NCI-H748 (cell line): ENCODE results near the gene IGSF9B.

Experiments
- DNase-seq: peaks from one replicate; lab custom pipeline; 2025; ENCODE audit not compliant: unreplicated experiment; lab: John Stamatoyannopoulos, UW

IGSF9B gene

DNA sequence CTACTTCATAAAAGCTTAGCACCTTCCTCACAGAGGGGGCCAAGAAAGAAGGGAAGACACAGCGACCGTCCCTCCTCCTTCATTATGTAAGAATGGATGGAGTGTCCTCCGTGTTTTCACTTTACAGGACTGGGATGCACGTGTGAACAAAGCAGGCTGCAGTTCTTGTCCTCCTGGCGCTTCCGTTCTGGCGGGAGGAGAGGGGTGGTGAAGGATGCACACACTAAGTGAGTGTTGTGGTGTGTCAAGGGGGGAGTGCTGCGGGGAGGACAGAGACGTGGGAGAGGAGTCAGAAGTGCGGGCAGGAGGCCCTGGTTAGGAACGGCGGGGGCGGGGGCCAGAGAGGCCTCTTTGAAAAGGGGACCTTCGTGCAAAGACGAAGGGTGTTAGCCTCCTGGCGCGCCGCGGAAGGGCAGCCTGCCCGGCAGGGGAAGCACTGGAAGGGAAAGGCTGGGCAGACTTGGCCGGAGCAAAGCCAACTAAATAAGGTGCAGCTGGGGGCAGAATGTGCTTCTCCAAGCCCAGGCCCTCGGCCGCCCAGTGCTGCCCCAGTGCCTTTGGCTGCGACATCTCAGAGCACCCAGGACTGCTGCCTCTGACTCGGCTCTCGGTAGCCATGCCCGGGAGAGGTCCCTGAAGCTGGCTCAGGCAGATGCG lies 27.0 kb upstream of the IGSF9B start:
- no peak for DNase-seq

DNA sequence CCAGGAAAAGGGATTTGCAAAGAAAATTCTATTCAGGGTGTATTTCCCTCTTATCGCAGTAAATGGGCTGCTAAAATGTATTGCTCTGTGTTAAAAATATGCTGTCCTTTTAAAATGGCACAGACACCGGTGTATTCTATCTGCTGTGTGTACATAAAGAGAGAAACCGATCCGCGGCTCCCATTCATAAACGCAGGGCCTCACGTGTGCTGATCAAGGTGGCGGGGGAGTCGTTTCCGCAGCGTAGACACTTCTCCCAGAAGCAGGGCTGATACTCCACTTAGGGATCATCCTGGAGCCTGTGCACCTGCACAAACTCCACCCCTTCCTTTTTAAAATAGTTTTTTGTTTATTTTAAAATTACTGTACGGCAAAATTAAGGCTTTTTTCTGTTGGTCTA lies 26.1 kb upstream of the IGSF9B start:
- DNase-seq = peak; percentile 45

DNA sequence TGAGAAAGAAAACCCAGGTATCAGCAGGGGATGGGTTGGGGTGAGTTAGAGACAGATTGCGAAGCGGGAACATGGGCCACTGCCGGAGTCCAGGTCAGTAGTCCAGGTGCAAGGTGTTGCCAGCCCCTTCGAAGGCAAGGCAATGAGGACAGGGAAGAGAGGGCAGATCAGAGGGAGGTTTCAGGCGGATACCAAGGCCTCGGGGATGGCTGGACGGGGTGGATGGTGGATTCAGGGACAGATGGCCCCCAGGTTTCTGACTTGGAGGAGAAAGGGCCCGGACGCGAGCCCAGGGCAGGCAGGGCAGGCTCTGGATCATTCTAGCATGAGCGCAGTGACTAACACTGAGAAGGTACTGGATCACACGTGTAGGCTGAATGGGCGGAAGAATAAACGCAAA lies 25.4 kb upstream of the IGSF9B start:
- no peak for DNase-seq

DNA sequence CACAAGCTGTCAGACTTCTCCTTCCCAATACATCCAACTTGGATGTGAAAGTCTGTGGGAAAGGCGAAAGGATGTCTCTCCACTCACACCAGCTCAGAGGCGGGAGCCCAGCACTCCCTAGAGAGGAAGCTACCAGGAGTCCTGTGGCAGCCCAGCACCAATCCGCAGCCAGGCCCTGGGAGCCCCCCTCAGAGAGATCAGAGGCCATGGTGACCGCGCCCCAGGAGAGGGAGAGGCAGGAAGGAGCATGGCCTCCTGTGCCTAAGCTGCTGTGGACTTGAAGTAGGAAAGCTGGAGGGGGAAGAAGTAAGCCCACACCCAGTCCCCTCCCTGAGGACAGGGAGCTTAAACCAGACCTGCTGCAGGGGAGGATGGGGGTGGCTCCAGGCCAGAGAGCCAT lies 24.4 kb upstream of the IGSF9B start:
- DNase-seq = no peak

DNA sequence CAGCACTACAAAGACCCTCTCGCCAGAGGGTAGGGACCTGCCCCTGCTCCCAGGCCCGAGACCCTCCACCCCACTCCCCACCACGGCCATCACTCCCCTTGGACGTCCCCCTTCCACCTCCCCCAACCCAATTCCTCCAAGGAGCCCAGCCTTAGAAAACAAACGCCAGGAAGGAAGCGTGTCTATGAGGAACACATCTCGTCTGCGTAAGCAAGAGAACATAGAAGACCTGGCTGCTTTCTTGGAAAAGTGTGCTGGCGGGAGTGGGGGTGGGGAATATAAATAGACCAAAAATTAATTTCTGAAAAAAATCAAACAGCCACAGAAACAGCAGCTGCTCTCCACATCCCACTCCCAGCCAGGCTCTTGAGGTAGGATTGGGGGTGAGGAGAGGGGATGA lies 23.9 kb upstream of the IGSF9B start:
- DNase-seq = no peak

DNA sequence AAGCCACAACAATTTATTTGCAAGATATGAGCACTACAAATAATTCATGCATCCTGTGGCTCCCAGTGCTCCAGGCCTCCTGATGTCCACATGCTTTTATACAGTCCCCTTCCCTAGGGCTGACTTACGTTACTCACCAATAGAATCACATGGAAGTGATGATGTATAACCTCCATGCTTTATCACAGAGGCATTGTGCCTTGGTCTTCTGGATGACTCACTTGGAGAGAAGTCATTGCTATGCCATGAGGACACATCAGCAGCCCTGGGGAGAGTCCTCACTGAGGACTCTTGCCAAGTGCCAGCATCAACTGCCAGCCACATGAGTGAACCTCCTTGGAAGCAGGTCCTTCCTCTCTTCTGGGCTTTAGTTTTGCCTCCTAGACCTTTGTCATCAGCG lies 22.0 kb upstream of the IGSF9B start:
- DNase-seq = no peak

DNA sequence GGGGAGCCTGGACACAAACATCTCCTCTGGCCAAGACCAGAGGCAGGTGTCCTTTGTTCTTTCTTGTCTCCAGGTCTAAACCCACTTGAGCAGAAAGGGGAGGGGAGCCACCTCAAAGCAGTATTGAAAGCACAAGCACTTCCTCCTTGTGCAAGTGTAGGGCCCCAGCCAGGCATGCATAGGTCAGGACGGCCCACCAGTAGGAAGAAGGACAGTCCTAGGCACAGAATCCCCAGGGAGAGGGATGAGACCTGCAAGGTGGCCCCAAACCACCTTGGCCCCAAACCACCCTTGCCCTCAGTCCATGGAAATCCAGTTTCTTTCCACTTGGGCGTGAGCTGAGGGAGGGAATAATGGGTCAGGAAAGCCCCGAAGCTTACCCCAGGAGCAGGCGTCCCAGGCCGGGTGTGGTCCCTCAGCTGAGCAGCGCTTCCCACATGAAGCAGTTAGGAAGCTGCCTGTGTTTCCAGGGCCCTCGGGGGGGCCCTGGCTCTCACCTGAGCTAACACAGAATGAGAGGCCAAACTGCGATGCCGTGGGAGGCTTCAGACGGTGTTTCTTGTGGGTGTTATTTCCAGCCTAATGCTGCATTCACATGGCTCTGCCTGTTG lies 20.4 kb upstream of the IGSF9B start:
- DNase-seq = no peak

DNA sequence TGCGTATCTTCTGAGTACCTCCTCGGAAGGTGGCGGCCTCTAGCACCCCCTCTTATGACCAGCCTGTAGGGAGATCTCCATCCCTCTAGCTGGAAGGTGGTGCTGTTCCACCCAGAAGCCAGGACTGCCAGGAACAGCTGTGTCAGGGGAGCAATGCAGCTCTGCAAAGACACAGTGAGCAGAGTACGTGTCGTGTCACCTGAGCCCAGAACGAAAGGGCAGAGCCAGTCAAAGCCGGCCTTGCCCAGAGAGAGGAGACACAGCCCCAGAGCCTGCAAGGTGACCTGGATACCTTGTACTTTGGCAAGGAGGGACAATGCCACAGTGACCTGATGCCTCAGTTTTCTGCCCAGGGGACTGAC lies 18.7 kb upstream of the IGSF9B start:
- DNase-seq = no peak

DNA sequence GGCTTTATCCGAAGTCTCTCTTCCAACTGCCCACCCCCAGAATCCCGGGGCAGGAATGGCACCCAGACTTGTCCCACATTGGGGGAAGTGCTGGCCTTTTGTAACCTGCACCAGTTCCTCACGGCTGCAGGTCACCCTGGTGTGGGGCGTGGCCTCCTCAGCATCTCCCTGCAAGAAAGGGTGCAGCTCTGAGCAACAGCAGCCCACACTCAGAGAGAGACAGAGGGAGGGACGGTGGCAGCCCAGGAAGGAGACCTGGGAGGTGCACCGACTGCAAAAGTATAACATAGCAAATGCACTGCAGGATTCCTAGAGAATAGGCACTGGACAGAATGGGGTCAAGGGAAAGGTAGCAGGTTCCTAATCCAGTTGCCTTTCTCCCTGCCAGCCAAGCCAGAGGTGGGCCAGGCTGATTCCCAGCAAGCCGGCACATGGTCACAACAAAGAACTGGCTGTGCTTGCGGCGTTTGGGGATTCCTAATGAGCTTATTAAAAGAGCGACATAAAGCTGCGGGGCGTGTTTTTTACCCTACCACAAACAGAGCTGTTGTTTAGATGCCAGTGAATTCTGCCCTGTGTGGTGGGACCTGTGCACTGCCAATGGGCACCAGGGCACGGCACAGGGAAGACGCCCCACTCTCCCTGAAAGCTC lies 18.2 kb upstream of the IGSF9B start:
- no peak for DNase-seq

DNA sequence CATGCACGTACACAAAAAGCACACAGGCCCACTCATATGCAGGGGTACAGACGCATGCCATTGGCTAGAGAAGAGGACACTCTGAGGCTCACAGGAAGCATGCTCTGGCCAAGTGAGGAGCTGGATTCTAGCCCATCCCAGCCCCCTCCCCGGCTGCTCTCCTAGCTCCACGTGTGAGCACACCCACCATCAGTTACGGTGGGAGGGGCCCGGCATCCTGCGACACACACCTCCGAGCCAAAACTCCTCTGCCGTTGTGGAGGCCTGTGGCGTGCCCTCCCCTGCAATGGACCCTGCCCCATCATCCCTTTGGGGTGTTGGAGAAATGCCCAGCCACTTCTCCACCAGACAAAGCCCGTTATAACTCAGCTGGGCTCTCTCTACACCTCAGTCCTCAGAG lies 15.1 kb upstream of the IGSF9B start:
- DNase-seq = no peak

DNA sequence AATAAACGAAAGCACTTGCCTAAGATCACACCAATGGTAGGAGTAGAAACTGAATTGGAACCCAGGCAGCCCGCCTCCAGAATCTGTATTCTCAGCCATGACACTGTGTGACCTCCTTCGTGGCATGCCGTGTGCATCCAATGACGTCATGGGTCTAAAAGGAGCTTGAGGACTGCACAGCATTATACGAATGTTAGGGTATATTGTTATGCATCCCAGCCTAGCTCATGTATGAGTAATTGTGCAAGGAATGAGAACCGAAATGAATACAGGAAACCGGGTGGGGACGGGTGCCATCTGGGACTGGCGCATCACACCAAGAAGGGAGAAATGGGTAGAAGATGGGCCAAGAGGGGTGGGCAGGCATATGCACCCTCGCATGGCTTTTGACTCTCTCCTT lies 12.3 kb upstream of the IGSF9B start:
- DNase-seq = no peak

DNA sequence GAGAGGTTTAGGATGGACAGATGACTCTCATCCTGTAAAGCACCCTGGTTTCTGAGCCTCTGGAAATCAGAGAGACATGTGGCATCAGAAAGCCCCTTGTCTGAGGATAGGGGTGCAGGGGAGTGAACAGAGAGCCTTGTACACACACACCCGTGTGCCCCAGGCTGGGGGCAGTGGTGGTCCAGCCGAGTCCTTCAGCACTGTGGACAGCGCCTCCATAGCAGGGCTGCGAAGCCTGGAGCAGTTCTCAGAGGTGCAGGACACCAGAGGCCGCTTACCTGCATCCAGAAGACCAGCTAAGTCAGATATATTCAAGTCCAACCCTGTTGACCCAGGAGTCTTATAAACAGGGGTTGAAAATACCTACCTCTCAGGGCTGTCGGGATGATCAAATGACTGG lies 11.5 kb upstream of the IGSF9B start:
- DNase-seq = no peak

DNA sequence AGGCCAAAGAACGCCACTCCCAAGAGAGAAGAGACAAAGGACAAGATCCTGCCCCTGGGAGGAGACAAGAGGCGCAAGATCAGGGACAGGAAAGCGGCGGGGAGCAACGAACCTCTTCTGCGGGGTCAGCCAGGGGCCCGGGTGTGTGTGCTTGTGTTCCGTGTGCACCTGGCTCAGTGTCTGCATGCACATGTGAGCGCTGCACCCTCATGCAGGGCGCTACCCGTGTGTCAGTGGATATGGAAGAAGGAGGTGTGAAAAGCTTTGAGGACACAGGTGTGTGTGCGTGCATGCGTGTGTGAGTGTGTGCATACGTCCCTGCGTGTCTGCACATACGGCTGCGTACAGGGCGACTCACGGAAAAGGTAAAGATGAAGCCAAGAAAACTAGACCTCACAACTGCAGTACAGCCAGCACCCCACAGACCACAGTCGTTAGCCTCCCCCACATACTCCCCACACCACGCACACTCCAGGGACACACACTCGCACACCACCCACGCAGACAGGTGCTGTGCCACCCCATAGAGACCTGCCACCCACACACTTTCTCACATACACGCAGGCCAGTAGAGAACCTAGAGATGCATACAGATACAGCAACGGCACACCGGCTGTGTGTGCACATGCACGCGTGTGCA lies 11.0 kb upstream of the IGSF9B start:
- no peak for DNase-seq

DNA sequence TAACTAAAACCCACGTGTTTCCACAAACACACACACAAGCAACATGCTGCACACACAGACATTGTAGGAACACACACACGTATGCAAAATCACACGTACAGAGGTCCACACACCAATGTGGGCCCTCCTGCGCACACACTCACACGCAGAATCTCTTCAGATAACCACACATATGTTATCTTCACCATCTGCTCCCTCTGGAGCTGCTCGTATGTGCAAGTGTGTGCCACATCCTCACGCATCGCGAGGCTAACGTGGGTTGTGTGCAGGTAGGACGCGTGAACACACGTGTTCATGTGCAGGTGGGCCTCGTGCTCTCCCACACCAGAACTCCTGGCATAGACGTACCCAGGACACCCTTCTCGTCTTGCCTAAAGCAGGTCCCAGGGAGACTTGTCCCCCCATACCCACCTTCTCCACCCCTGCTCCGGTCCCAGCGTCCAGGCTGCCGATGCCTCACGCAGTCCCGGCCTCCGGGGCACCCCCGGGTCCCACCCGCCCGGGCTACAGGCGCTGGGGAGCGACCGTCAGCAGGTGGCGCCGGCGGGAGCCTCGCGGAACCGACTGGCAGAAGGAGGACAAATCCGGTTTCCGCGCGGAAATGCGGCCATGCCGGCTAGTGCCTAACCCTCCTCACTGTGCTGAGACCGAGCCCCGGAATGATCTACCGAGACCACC lies 10.3 kb upstream of the IGSF9B start:
- DNase-seq = no peak

DNA sequence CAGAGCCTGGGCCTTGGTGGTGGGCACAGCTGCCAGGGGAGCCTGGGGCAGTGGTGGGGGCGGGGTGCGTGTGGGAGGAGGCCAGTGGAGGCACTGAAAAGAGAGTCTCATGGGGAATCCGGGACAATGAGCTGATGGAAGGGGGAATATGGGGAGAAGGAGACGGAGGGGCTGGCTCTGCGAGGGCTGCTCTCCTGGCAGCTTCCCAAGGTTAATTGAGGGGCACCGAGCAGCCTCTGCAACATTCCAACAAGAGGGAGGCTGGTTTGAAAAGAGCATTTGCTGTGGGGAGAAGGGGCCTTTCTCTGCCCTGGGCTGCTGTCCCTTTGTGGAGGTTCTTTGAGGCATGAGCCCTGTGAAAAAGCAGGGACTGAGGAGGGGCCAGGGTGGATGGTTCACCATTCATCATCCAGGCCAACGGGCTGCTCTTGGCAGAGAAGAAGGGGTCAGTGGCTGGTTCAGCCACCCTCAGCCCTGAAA lies 9.4 kb upstream of the IGSF9B start:
- no peak for DNase-seq

DNA sequence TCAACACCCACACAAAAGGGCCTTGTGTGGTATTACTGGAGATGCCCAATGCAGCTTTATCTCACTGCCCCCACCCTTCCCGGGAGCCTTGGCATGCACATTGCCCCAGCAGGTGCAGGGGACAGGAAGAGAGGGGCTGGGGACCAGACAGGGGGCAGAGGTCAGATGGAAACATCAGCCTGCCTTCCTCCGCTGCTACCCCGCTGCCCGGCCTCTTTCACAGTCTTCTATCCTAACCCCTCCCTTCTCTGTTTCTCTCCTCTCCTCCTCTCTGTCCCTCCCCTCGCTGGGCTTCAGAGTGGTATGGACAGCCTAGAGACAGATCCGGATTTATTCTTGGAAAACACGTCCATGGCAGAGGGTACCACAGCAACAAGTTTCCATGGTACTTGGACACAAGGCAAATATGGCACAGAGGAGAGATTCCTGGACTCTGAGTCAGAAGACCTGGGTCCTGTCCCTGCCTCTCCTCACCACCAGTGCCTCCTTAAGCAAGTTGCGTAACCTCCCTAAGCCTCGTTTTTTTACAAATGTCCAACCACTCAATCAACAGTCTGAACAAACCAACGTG lies 8.3 kb upstream of the IGSF9B start:
- DNase-seq = no peak

DNA sequence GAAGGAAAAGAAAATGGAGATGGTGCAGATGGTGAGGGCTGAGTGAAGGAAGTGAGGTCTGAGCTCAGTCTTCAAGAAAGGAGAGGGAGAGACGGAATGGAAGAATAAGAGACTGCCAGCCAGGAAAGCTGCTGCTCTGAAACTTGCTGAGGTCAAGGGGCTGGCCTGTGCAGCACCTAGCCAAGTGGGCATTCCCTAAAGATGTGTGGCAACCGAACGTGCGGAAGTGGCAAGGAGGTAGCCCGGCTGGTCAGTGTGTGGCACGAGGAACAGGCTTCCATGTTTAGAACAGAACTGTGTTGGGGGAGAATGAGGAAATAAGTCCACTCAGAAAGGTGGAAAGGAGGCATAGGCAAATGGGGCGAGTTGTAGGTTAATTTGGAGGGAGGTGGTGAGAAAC lies 7.6 kb upstream of the IGSF9B start:
- DNase-seq = no peak

DNA sequence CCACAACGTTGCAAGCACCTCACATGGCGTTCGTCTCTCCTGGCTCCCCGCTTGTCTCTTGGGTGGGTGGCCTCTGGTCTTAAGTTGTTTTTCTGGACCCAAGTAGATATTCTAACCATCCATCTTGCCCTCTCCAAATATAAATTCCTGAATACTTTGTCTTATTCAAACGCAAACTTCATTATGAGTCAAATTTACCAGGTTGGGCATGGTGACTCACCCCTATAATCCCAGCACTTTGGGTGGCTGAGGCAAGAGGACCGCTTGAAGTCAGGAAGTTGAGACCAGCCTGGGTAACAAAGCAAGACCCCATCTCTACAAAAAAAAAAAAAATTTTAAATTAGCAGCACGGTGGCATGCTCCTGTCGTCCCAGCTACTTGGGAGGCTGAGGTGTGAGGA lies 5.1 kb upstream of the IGSF9B start:
- DNase-seq = no peak

DNA sequence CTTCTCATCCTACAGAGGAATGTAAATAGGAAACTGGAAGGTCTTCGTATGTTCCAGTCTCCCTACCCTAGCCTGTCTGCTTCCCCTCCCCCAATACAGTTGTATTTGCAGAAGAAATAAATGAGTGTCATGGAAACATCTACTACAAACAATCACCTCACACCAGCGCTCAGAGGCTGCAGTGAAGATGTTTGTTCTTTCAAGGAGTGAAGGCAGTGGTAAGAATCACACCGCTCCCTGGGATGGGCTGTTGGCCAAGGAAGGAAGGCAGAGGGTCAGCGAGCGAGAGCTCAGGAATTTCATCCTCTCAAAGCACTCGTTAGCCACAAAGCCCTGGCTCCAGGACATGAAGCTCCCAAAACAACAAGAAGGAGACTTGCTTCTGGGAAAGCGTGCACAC lies 1.1 kb upstream of the IGSF9B start:
- peak; percentile 56 for DNase-seq

DNA sequence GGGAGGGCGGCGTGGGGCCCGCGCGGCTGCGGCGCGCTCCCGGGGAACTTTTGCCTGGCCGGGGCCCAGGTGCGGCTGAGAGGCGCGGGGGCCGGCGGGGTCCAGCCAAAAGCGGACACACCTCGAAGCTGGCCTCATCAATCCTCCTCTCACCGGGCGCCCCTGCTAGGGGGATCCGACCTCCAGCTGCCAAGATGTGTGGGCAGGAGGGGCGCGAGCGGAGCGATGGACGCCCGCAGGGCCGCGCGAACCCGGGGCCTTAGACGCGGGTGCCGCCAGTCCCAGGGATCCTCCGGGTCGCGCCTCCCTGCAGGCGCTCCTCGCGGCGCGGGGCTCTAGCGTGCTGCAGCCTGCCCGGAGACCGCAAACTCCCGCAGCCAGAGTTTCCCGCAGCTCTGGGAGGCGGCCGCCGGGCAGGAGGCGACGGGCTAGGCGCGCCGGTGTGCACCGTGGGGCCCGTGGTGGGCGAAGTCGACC lies 785 bp downstream of the IGSF9B start:
- DNase-seq = peak; percentile 33
